Anterior cingulate cortex (tissue), 58 donors: ENCODE measurements around the gene NT5C3B.

Experiments
- DNase-seq, 58 donors: peaks; one replicate each; lab custom pipeline; 2025; lab: John Stamatoyannopoulos, UW

NT5C3B gene

GRCh38 chr17:41786227-41787020, 49.6 kb downstream of the NT5C3B start, which contains the start of gene JUP:
Gene JUP (minus strand): TSS chr17:41786711. CDS start chr17:41771854, 14,857 bp downstream.
- peak; percentile 68 to 100 (median 98) for DNase-seq

GRCh38 chr17:41785859-41786226, 50.2 kb downstream of the NT5C3B start:
- peak in 2 of 58 donors; percentile 13 to 30 for DNase-seq

GRCh38 chr17:41785091-41785858, 50.8 kb downstream of the NT5C3B start:
- DNase-seq = no peak

- no peak for DNase-seq
These were observed 51.8 kb downstream of the NT5C3B start for GRCh38 chr17:41784207-41784744.

- DNase-seq = no peak
These were observed 53.9 kb downstream of the NT5C3B start for GRCh38 chr17:41782142-41782541.

- DNase-seq = no peak
These were observed 54.5 kb downstream of the NT5C3B start for GRCh38 chr17:41781404-41782110.

- DNase-seq = no peak
These were observed 56.1 kb downstream of the NT5C3B start for GRCh38 chr17:41779954-41780353.

- peak in 34 of 58 donors; percentile 8 to 70 (median 40) for DNase-seq
These were observed 58.4 kb downstream of the NT5C3B start for GRCh38 chr17:41777574-41778188.

GRCh38 chr17:41777157-41777573, 58.9 kb downstream of the NT5C3B start:
- DNase-seq = peak in 7 of 58 donors; percentile 22 to 55 (median 34)

- peak in 9 of 58 donors; percentile 18 to 44 (median 22) for DNase-seq
These were observed 59.7 kb downstream of the NT5C3B start for GRCh38 chr17:41776262-41776900.

- DNase-seq = peak in 41 of 58 donors; percentile 11 to 87 (median 51)
These were observed 60.4 kb downstream of the NT5C3B start for GRCh38 chr17:41775394-41776226.
